ENCODE results near the gene SYNC. TPM values are rescaled to one million over a fixed set of nuclear protein-coding genes. Genes with fewer than 3 reads are reported as not detected.
"Not testable (repeated sequence)": the region's sequence is repeated elsewhere in the genome, so short reads cannot be mapped to it uniquely, and the experiment has no call there.

SYNC gene
- total RNA-seq, 1 donor from 2014 or later: 0.12 TPM

DNA sequence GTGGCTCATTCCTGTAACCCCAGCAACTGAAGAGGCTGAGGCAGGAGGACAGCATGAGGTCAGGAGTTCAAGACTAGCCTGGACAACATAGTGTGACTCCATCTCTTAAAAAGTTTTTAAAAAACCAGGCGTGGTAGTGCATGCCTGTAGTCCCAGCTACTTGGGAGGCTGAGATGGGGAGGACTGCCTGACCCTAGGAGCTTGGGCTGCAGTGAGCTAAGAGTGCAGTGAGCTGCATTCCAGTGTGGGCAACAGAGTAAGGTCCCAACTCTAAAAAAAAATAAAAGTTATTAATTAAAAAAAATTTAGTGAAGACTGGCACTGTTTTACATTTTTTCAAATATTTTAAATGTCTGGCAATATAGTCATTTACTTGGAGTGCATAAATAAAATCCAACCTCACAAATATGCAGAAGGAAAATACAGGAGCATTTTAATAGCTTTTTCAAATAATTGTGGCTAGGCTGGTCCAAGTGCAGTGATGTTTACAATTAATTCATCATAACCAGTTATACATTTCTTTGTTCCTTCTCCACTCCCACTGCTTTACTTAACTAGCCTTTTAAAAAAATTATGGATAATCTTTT, 63.0 kb downstream of the SYNC start:
- Mint-ChIP-seq H3K27me3 (ENCODE audit: low read depth) (no peaks in the 10 kb centered on the region), H3K4me1 (peaks cover 29% of the 10 kb centered on the region), H3K36me3 (ENCODE audit: low read depth) (peaks cover 8% of the 10 kb centered on the region), H3K9me3 (no peaks in the 10 kb centered on the region), H3K4me3 (no peak overlapping the region), H3K27ac (ENCODE audit: unreplicated experiment) (no peak overlapping the region)
- TF ChIP-seq CTCF (conservative IDR thresholded peaks at IDR 0.05): no peak
- DNase-seq (ENCODE audit: low read depth, low spot score): no peak

DNA sequence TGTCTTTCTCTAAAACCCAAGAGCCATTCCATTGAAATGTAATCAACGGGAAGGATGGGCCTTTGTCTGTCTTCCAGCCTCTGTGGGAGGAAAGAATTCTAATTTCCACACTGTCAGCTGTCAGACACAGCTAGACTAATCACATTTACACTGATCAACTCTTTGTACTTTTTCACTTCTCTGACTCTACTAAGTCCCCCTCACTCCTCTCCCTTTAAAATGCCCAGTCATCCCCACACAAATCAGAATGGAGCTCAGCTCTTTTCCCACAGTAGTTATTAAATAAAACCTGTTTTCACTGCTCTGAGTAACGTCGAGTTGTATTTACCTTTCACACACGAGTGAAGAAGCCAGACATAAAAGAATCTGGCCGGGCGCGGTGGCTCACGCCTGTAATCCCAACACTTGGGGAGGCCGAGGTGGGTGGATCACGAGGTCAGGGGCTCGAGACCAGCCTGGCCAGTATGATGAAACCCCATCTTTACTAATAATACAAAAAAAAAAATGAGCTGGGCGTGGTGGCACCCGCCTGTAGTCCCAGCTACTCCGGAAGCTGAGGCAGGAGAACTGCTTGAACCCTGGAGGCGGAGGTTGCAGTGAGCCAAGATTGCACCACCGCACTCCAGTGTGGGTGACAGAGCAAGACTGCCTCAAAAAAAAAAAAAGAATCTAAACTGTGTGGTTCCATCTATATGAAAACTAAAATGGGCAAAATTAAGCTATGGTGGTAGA, 65.5 kb downstream of the SYNC start:
- no peak for DNase-seq (ENCODE audit: low read depth, low spot score)
- H3K4me1 Mint-ChIP-seq: peaks cover 24% of the 10 kb centered on the region
- no peak for TF ChIP-seq CTCF (conservative IDR thresholded peaks at IDR 0.05)
- peaks cover 8% of the 10 kb centered on the region for H3K36me3 Mint-ChIP-seq (ENCODE audit: low read depth)
- peak overlapping the region; percentile 29 for H3K4me3 Mint-ChIP-seq
- no peaks in the 10 kb centered on the region for H3K9me3 Mint-ChIP-seq
- peak overlapping the region; percentile 91 for H3K27ac Mint-ChIP-seq (ENCODE audit: unreplicated experiment)
- H3K27me3 Mint-ChIP-seq (ENCODE audit: low read depth): no peaks in the 10 kb centered on the region

DNA sequence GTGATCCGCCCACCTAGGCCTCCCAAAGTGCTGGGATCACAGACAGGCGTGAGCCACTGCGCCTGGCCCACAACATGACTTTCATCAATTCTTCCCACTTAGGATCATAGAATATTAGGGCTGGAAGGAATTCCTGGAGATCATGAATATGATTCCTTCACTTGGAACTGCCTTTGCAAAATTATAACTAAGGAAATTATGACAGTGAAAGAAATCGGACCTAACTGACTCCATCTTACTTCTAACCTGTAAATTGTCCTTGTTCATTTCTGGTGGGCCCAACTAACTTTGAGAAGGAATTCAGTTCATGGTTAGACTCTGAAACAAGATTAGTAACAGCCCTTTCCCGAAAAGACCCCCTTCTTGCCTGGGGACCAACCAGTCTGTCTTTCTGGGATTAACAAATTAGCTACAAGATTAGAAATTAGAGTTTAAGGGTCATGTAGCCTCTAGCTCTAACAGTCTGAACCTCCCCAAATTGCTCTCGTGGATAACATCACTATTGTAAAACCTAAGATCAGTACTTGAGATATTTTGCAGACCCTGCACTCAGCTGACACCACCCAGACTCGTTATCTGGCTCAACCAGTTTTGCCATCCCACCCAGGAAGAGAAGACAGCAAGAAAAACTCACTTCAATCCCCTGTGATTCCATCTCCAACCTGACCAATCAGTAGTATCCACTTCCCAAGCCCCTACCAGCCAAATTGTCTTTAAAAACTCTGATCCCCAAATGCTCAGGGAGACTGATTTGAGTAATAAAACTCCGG, 66.9 kb downstream of the SYNC start:
- peaks cover 21% of the 10 kb centered on the region for H3K4me1 Mint-ChIP-seq
- H3K27me3 Mint-ChIP-seq (ENCODE audit: low read depth): no peaks in the 10 kb centered on the region
- TF ChIP-seq CTCF (conservative IDR thresholded peaks at IDR 0.05): no peak
- no peaks in the 10 kb centered on the region for H3K9me3 Mint-ChIP-seq
- no peak overlapping the region for H3K4me3 Mint-ChIP-seq
- H3K36me3 Mint-ChIP-seq (ENCODE audit: low read depth): peaks cover 8% of the 10 kb centered on the region
- H3K27ac Mint-ChIP-seq (ENCODE audit: unreplicated experiment): no peak overlapping the region
- no peak for DNase-seq (ENCODE audit: low read depth, low spot score)

- no peak for DNase-seq (ENCODE audit: low read depth, low spot score)
- Mint-ChIP-seq H3K27me3 (ENCODE audit: low read depth) (no peaks in the 10 kb centered on the region), H3K4me1 (peaks cover 21% of the 10 kb centered on the region), H3K9me3 (no peaks in the 10 kb centered on the region), H3K36me3 (ENCODE audit: low read depth) (peaks cover 8% of the 10 kb centered on the region), H3K4me3 (no peak overlapping the region), H3K27ac (ENCODE audit: unreplicated experiment) (no peak overlapping the region)
- no peak for TF ChIP-seq CTCF (conservative IDR thresholded peaks at IDR 0.05)
Measured at GRCh38 chr1:32632829-32633228, 69.7 kb downstream of the SYNC start.

DNA sequence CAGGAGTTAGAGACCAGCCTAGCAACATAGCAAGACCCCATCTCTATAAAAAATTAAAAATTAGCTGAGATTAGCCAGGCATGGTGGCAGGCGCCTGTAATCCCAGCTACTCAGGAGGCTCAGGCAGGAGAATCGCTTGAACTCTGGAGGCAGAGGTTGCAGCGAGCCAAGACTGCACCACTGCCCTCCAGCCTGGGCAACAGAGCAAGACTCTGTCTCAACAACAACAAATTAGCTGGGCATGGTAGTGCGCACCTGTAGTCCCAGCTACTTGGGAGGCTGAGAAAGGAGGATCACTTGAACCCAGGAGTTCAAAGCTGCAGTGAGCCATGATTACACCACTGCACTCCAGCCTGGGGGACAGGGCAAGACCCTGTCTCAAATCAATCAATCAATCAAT, 72.4 kb downstream of the SYNC start:
- H3K36me3 Mint-ChIP-seq (ENCODE audit: low read depth); H3K4me3 Mint-ChIP-seq; H3K4me1 Mint-ChIP-seq; H3K27ac Mint-ChIP-seq (ENCODE audit: unreplicated experiment); H3K9me3 Mint-ChIP-seq; H3K27me3 Mint-ChIP-seq (ENCODE audit: low read depth); DNase-seq (ENCODE audit: low read depth, low spot score): not testable (repeated sequence)

Other genes with a start within 250 kb of the SYNC start
- 3.1 and 3.3 TPM in 2 replicates for gene ZBTB8B, start 237.7 kb downstream of the SYNC start, total RNA-seq
- gene ZBTB8A, start 163.3 kb downstream of the SYNC start, total RNA-seq: 9.8 and 10.1 TPM in 2 replicates
- 49.1 and 53.1 TPM in 2 replicates for gene ZBTB8OS, start 52.2 kb downstream of the SYNC start, total RNA-seq
- 492 and 494 TPM in 2 replicates for gene RBBP4, start 51.6 kb downstream of the SYNC start, total RNA-seq
- gene YARS1, start 114.6 kb upstream of the SYNC start, total RNA-seq: 140 and 145 TPM in 2 replicates
- gene S100PBP, start 114.9 kb upstream of the SYNC start, total RNA-seq: 55.0 and 55.7 TPM in 2 replicates
- 26.8 and 28.7 TPM in 2 replicates for gene FNDC5, start 168.1 kb upstream of the SYNC start, total RNA-seq
- 0.86 and 1.2 TPM in 2 replicates for gene HPCA, start 183.7 kb upstream of the SYNC start, total RNA-seq
- 2.7 and 2.8 TPM in 2 replicates for gene TMEM54, start 198.6 kb upstream of the SYNC start, total RNA-seq

Data from neural crest cell (in vitro differentiated cells).